Adrenal gland (tissue), 12 donors: Measurements from ENCODE around the gene TGFB2. TPM values are rescaled to one million over a fixed set of nuclear protein-coding genes. Genes with fewer than 3 reads are reported as not detected.
A peak's percentile ranks its signal among the peaks of the same experiment; 100 is the strongest.

ENCODE experiments used
- DNase-seq, 7 donors: peaks; one replicate each; pipeline ENCODE4 v3.0.0-alpha.2; 2019 to 2020
- H3K27ac ChIP-seq, 5 donors: fragments of 200-600 bp; sonication (generic) in 4 of 5; 1 replicate in 3 of 5; 2 replicates in 2 of 5; pipeline versions ENCODE4 v1.5.1 to v1.8.0; 2016 to 2020; ENCODE audit warnings: mild to moderate bottlenecking in 1 of 5
- H3K27me3 ChIP-seq: fragments of 200-600 bp; 2 replicates; pipeline ENCODE4 v1.8.0; 2021
- H3K36me3 ChIP-seq, 2 donors: fragments of 200-600 bp; replicated peaks in 1 of 2; 1 replicate in 1 of 2; 2 replicates in 1 of 2; pipeline versions ENCODE4 v1.5.1 to v1.8.0; 2018 to 2022
- H3K4me1 ChIP-seq, 2 donors: fragments of 200-600 bp; replicated peaks in 1 of 2; 1 replicate in 1 of 2; 2 replicates in 1 of 2; pipeline versions ENCODE4 v1.5.1 to v1.8.0; 2018 to 2021
- H3K4me3 ChIP-seq, 4 donors: fragments of 200-600 bp; sonication (generic) in 3 of 4; one replicate each; pipeline ENCODE4 v1.5.1; 2016 to 2018
- H3K9me3 ChIP-seq, 3 donors: fragments of 200-600 bp; sonication (generic) in 1 of 3; replicated peaks in 1 of 3; 1 replicate in 2 of 3; 2 replicates in 1 of 3; pipeline versions ENCODE4 v1.5.1 to v1.8.0; 2016 to 2021
- CTCF ChIP-seq, 6 experiments: fragments of 450-650 bp in 4 of 6; fragments of 200-600 bp in 2 of 6; sonication (generic) in 1 of 6; IDR thresholded peaks; 1 replicate in 5 of 6; 2 replicates in 1 of 6; pipeline versions ENCODE4 v1.5.1 to v1.8.0; 2016 to 2021; ENCODE audit warnings: antibody characterized with exemption in 6 of 6, mild to moderate bottlenecking in 2 of 6, moderate library complexity in 1 of 6
- POLR2A ChIP-seq, 2 donors: fragments of 450-650 bp; IDR thresholded peaks; one replicate each; pipeline ENCODE4 v1.6.1; 2017; ENCODE audit warnings: antibody characterized with exemption in 2 of 2, mild to moderate bottlenecking in 2 of 2, moderate library complexity in 1 of 2
- WGBS, 4 donors: extraction: QIAGEN DNeasy Blood & Tissue Kit in 2 of 4; methylation state at CpG; one replicate each; pipeline versions ENCODE4 v1.1.5 to v1.1.7; 2013 to 2017; 5-methylcytosine and 5-hydroxymethylcytosine counted together
- intact Hi-C, 2 donors: fragments of 100-400 bp; cut with DNase I; formaldehyde crosslinking; loops; one replicate each; pipeline versions ENCODE4 v1.14.1 to v1.15.0; 2022 to 2023
- polyA plus RNA-seq, 3 donors: library from polyadenylated mRNA; stranded (reverse); fragments of 200-250 nt in 2 of 3; fragments of 350-450 nt in 1 of 3; fragmentation: Illumina TruSeq in 1 of 3; extraction: RNeasy Lipid Tissue Mini Kit (QIAGEN cat#74804) in 1 of 3; gene quantifications; one replicate each; pipeline ENCODE4 v1.2.3, GENCODE V29; 2013 to 2014
- total RNA-seq, 9 donors: library from RNA; depleted of rRNA in 4 of 9; stranded (reverse); fragments of >200 nt in 4 of 9; fragments of 120-200 nt in 1 of 9; fragmentation: NEBNext Ultra II Directional in 1 of 9; extraction: Animal tissue kit (Norgen Biotek cat#: 25700) in 1 of 9; gene quantifications; one replicate each; pipeline versions ENCODE4 v1.1.0 to v1.2.4, GENCODE V29; 2013 to 2023
- donor health status: healthy with polysubstance abuse.
- donor health status: Bipolar disorder and iron deficiency.
- donor health status: DM: yes; HTN: yes; CAD: no.
- donor health status: DM: no; HTN: no; CAD: no.
- donor health status: DM: no; HTN: no; CAD: no.
- donor health status: DM: yes; HTN: yes; CAD: no.

The TGFB2 gene
- total and polyA plus RNA-seq, 12 donors = 0.24 to 4.2 (median 1.7) TPM

DNA sequence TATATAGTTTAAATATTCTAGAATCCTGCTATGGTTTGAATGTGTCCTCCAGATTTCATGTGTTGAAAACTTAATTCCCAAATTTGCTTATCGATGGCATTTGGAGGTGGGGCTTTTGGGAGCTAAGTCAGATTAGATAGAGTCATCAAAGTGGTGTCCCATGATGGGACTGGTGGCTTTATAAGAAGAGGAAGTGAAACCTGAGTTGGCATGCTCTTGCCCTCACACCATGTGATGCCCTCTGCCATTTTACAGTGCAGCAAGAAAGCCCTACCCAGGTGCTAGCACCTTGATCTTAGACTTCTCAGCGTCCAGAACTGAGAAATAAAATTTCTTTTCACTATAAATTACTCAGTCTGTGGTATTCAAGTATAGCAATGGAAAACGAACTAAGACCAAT lies 111.3 kb downstream of the TGFB2 start:
- intact Hi-C loops = no loop called here
- no peak for TF ChIP-seq CTCF (IDR thresholded peaks at IDR 0.05)
- TF ChIP-seq POLR2A (IDR thresholded peaks at IDR 0.05) = no peak
- no peaks in the 10 kb centered on the region for H3K36me3 ChIP-seq
- H3K9me3 ChIP-seq = no peaks in the 10 kb centered on the region
- DNase-seq = no peak
- peaks cover 13 to 17% of the 10 kb centered on the region in 2 donors for H3K4me1 ChIP-seq
- H3K27me3 ChIP-seq = no peaks in the 10 kb centered on the region
- H3K4me3 ChIP-seq = no peak overlapping the region
- no peak overlapping the region for H3K27ac ChIP-seq
- 80 to 87% (median 83%) methylated on average over 3 of the region's 3 CpGs for WGBS, 4 donors

DNA sequence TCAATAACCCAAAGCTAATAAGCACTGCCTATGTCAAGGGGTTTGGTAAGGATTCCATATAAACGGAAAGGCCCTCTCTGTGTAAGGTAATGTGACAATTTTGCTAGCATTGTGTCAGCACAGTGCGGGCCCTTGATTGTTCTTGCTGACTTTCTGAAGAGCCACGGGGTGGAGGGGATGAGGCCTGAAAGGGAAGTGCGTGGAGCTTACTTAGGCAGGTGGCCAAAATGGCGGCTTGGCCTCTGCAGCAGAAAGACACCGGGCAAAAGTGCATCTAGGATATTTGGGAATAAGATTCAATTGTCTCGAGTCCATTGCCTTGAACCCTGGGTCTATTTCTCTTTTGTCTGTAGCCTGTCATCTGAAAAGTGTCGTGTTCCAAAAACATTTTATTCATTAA lies 114.3 kb downstream of the TGFB2 start:
- Histone ChIP-seq H3K4me1 (peaks cover 13 to 40% of the 10 kb centered on the region in 2 donors), H3K27me3 (no peaks in the 10 kb centered on the region), H3K36me3 (no peaks in the 10 kb centered on the region), H3K27ac (peak overlapping the region in 3 of 5 donors; percentile 27 to 81 (median 48)), H3K4me3 (peak overlapping the region in 1 of 4 donors; percentile 12), H3K9me3 (no peaks in the 10 kb centered on the region)
- TF ChIP-seq CTCF (IDR thresholded peaks at IDR 0.05) (no peak), POLR2A (IDR thresholded peaks at IDR 0.05) (no peak)
- WGBS, 4 donors = 46 to 67% (median 53%) methylated on average over 8 of the region's 8 CpGs
- DNase-seq = no peak
- intact Hi-C loops = no loop called here

DNA sequence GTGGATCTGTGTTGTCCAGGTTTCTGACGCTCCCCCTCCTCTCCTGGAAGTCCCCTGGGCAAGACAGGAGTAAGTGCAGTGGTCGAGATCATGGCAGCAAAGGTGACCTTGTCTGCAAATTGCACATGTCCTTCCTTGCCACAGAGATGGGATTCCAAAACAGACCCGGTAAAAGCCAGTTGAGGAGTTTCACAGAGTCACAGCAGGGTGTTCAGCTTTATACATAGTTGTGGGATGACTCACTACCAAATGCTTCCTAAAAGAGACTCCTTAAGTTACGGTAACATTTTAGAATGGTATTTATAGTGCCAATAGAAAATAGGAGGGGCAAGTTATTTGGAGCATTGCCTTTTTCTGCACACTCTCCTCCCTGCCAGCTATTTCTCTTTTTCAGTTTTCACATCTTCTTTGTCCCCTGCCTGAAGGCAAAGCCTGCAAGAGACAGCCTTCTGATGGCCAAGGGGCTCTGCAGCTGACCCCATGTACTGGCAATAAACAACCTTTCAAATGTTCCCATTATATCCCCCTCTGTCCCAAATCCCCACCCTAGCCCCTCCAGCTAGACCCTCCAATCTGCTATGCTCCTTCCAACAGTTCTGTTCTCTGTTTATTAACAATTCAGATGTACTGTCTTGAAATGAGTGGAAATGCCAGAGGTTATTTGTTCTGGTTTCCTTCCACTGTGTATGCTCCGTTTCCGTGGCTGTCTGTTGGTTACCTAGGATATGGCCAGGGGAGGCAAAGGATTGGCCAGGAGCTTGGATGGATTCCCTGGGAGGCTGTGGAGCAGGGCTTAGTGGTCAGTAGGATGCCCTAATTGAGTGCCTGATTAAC lies 115.0 kb downstream of the TGFB2 start:
- peaks cover 13 to 40% of the 10 kb centered on the region in 2 donors for H3K4me1 ChIP-seq
- H3K4me3 ChIP-seq = peak overlapping the region in 1 of 4 donors; percentile 12

GRCh38 chr1:218461351-218461750 lies 116.2 kb downstream of the TGFB2 start:
- DNase-seq = no peak
- H3K27ac ChIP-seq = no peak overlapping the region
- H3K27me3 ChIP-seq = no peaks in the 10 kb centered on the region
- WGBS, 4 donors = 27 to 83% (median 47%) methylated on average over 1 of the region's 1 CpG
- H3K36me3 ChIP-seq = no peaks in the 10 kb centered on the region
- H3K9me3 ChIP-seq = no peaks in the 10 kb centered on the region
- intact Hi-C loops = no loop called here
- no peak for TF ChIP-seq CTCF (IDR thresholded peaks at IDR 0.05)
- TF ChIP-seq POLR2A (IDR thresholded peaks at IDR 0.05) = no peak
- peaks cover 13 to 41% of the 10 kb centered on the region in 2 donors for H3K4me1 ChIP-seq
- H3K4me3 ChIP-seq = no peak overlapping the region

More for the DNA sequence above, 115.0 kb downstream of the TGFB2 start:
- Histone ChIP-seq H3K27ac (peak overlapping the region in 3 of 5 donors; percentile 27 to 81 (median 48)), H3K27me3 (no peaks in the 10 kb centered on the region), H3K36me3 (no peaks in the 10 kb centered on the region), H3K9me3 (no peaks in the 10 kb centered on the region)
- intact Hi-C loops = no loop called here
- DNase-seq = peak in 5 of 7 donors; percentile 20 to 34 (median 31)
- TF ChIP-seq POLR2A (IDR thresholded peaks at IDR 0.05) = no peak
- no peak for TF ChIP-seq CTCF (IDR thresholded peaks at IDR 0.05)
- 8 to 25% (median 17%) methylated on average over 6 of the region's 6 CpGs for WGBS, 4 donors
